Fibroblast of lung (primary cell): ENCODE results near the gene CORO1A. TPM values are rescaled to one million over a fixed set of nuclear protein-coding genes. Genes with fewer than 3 reads are reported as not detected.

Experiments used
- DNase-seq, 2 donors: peaks; one replicate each; pipeline versions ENCODE4 v3.0.0 to v3.0.0-alpha.2; 2010; ENCODE audit warnings: low read depth in 2 of 2
- H2AFZ ChIP-seq: 2 replicates; pipeline ENCODE4 v1.5.1; 2012; ENCODE audit warnings: low read length, control low read depth, inconsistent platforms
- H3K27ac ChIP-seq: 2 replicates; pipeline ENCODE4 v1.5.1; 2011; ENCODE audit warnings: low read length, control low read depth; ENCODE audit not compliant: insufficient read depth
- H3K27me3 ChIP-seq: 2 replicates; pipeline ENCODE4 v1.5.1; 2011; ENCODE audit warnings: mild to moderate bottlenecking, low read length; ENCODE audit not compliant: control insufficient read depth, insufficient read depth
- H3K36me3 ChIP-seq: 2 replicates; pipeline ENCODE4 v1.5.1; 2011; ENCODE audit warnings: low read length; ENCODE audit not compliant: control insufficient read depth, insufficient read depth
- H3K4me1 ChIP-seq: 2 replicates; pipeline ENCODE4 v1.5.1; 2011; ENCODE audit warnings: low read length; ENCODE audit not compliant: control insufficient read depth, insufficient read depth; ENCODE audit errors: extremely low read depth
- H3K4me2 ChIP-seq: 2 replicates; pipeline ENCODE4 v1.5.1; 2011; ENCODE audit warnings: low read length, control low read depth; ENCODE audit not compliant: insufficient read depth; ENCODE audit errors: extremely low read depth
- H3K4me3 ChIP-seq, 4 experiments: fragments of 200-600 bp in 1 of 4; sonication (generic) in 1 of 4; replicated peaks in 1 of 4; 2 replicates each; pipeline ENCODE4 v1.5.1; 2011 to 2016; ENCODE audit warnings: low read length in 4 of 4, low read depth in 3 of 4, mild to moderate bottlenecking in 3 of 4, control low read depth in 2 of 4, inconsistent platforms in 1 of 4, mixed read lengths in 1 of 4; ENCODE audit not compliant: insufficient read depth in 1 of 4; ENCODE audit errors: control extremely low read depth in 1 of 4
- H3K79me2 ChIP-seq: 2 replicates; pipeline ENCODE4 v1.5.1; 2012; ENCODE audit warnings: mild to moderate bottlenecking, low read length, inconsistent platforms; ENCODE audit not compliant: control insufficient read depth, insufficient read depth
- H3K9ac ChIP-seq: 2 replicates; pipeline ENCODE4 v1.5.1; 2011; ENCODE audit warnings: mild to moderate bottlenecking, low read length, control low read depth; ENCODE audit not compliant: insufficient read depth
- H3K9me3 ChIP-seq: 2 replicates; pipeline ENCODE4 v1.5.1; 2012; ENCODE audit warnings: low read depth, low read length; ENCODE audit not compliant: control insufficient read depth, insufficient read depth
- H4K20me1 ChIP-seq: 2 replicates; pipeline ENCODE4 v1.5.1; 2011; ENCODE audit warnings: low read length; ENCODE audit not compliant: control insufficient read depth, insufficient read depth; ENCODE audit errors: extremely low read depth
- EZH2 ChIP-seq: IDR thresholded peaks from 2 replicates; pipeline ENCODE4 v1.5.1; 2012; ENCODE audit warnings: low read length, control low read depth, mild to moderate bottlenecking; ENCODE audit errors: missing control alignments
- polyA minus RNA-seq: library from RNA; depleted of rRNA, polyadenylated mRNA; stranded (reverse); fragments of >200 nt; gene quantifications from 2 replicates; pipeline ENCODE4 v1.2.3, GENCODE V29; 2011; ENCODE audit warnings: low replicate concordance
- polyA plus RNA-seq, 2 donors: library from polyadenylated mRNA; depleted of rRNA in 1 of 2; stranded (reverse) in 1 of 2; unstranded in 1 of 2; fragments of >200 nt; gene quantifications; 2 replicates each; pipeline ENCODE4 v1.2.1, GENCODE V29; 2011 to 2012; ENCODE audit warnings: missing spikeins in 1 of 2
- total RNA-seq: library from RNA; depleted of rRNA; stranded (reverse); fragments of >200 nt; gene quantifications from 2 replicates; pipeline ENCODE4 v1.2.1, GENCODE V29; 2014
- TF ChIP-seq, protein P1 (sequence below), 2 donors: IDR thresholded peaks in 1 of 2; conservative IDR thresholded peaks in 1 of 2; 1 replicate in 1 of 2; 2 replicates in 1 of 2; pipeline ENCODE4 v1.5.1; 2011 to 2012; ENCODE audit warnings: low read length in 2 of 2, control low read depth in 1 of 2, inconsistent platforms in 1 of 2, low read depth in 1 of 2, mild to moderate bottlenecking in 1 of 2

The CORO1A gene
- total RNA-seq (0.17 and 0.26 TPM in 2 replicates), polyA plus RNA-seq (0.85 and 2.6 TPM in 2 replicates), polyA minus RNA-seq (0.75 and 11.3 TPM in 2 replicates)
- polyA plus RNA-seq (2012) = 1.6 and 4.5 TPM in 2 replicates

DNA sequence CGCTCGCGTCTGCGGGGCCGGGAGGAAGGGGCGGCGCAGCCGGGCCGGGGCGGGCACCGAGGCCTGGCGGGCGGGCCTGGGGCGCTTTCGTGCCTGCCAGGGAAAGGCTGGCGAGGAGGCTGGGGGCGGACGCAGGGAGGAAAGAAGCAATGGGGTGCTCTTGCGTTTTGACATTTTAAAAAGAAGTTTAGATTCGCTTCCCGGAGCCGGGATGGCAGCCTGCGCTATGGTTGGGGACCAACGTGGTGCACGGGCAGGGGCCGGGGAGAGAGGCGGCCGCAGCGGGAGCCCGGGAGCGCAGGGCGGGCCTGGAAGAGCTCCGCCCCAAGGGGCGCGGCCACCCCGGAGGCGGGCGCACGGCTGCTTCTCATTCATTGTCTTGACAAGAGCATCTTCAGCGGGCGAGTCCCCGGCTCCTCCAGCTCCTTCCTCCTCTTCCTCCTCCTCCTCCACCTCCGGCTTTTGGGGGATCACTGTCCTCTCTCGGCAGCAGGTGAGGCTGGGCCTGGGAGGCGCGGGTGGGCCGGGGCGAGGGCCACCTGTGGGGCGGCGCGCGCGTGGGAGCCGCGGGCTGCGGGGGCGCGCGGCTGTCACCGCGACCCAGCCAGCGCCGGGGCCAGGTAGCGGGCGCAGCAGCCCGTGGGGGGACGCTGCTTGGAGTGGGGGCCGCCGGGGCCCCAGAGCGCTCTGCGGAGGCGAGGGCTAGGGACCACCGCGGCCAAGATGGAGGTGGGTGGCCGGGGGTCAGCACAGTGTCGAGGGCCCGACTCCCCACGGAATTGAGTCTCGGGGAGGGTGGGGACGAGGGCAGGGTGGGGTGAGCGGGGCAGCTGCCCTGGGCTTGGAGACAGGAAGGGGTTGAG is at the start of gene CORO1A:
CORO1A (plus strand) TSS at position 370 of the 863 bp plus-strand sequence. CDS start 1,608 bp downstream, outside the sequence.
- DNase-seq = peak; percentile 74
- Histone ChIP-seq H3K4me3 (peak within 1 kb of the TSS; percentile 39 to 60 (median 46)), H2AFZ (peak within 1 kb of the TSS; percentile 80), H3K9me3 (no peaks in the 10 kb centered on the region), H3K27me3 (no peaks in the 10 kb centered on the region), H3K4me2 (peak within 1 kb of the TSS; percentile 34), H3K36me3 (peaks cover 3% of the 10 kb centered on the region), H3K4me1 (no peaks in the 10 kb centered on the region), H3K9ac (peak within 1 kb of the TSS; percentile 53), H3K27ac (no peak within 1 kb of the TSS), H3K79me2 (no peaks in the 10 kb centered on the region), H4K20me1 (no peaks in the 10 kb centered on the region)
- no peak for TF ChIP-seq EZH2
- TF ChIP-seq, protein P1, sequence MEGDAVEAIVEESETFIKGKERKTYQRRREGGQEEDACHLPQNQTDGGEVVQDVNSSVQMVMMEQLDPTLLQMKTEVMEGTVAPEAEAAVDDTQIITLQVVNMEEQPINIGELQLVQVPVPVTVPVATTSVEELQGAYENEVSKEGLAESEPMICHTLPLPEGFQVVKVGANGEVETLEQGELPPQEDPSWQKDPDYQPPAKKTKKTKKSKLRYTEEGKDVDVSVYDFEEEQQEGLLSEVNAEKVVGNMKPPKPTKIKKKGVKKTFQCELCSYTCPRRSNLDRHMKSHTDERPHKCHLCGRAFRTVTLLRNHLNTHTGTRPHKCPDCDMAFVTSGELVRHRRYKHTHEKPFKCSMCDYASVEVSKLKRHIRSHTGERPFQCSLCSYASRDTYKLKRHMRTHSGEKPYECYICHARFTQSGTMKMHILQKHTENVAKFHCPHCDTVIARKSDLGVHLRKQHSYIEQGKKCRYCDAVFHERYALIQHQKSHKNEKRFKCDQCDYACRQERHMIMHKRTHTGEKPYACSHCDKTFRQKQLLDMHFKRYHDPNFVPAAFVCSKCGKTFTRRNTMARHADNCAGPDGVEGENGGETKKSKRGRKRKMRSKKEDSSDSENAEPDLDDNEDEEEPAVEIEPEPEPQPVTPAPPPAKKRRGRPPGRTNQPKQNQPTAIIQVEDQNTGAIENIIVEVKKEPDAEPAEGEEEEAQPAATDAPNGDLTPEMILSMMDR (conservative IDR thresholded peaks at IDR 0.05 in 1 of 2, IDR thresholded peaks at IDR 0.05 in 1 of 2; ENCODE audit: low read depth in 1 of 2, low read length in 2 of 2) = no peak

DNA sequence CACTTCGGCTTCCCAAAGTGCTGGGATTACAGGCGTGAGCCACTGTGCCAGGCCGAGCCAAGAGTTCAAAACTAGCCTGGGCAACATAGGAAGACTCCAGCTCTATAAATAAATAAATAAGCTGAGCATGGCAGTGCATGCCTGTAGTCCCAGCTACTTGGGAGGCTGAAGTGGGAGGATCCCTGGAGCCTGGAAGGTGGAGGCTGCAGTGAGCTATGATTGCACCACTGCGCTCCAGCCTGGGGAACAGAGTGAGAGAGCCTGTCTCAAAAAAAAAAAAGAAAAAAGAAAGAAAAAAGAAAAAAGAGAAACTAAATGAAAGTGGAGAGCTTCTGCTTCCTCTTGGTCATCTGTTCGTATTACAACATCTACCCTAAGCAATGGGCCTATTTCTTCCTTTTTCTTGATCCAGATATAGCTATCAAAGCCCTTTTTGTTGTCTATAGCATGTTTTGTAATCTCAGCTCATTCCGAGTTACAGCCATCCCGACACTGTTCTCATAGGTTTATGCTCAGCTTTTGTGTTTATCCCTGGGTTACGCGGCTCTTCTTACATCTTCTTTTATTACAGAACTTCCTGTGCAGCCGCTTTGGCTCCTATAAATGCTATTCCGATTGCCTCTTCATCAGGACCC is 46.3 kb upstream of the CORO1A start:
- no peak for TF ChIP-seq EZH2
- TF ChIP-seq, protein P1 (conservative IDR thresholded peaks at IDR 0.05 in 1 of 2, IDR thresholded peaks at IDR 0.05 in 1 of 2; ENCODE audit: low read depth in 1 of 2, low read length in 2 of 2) = no peak
- Histone ChIP-seq H4K20me1 (no peaks in the 10 kb centered on the region), H3K9me3 (no peaks in the 10 kb centered on the region), H3K4me1 (no peaks in the 10 kb centered on the region), H3K36me3 (no peaks in the 10 kb centered on the region), H3K9ac (no peak overlapping the region), H3K79me2 (no peaks in the 10 kb centered on the region), H3K27ac (no peak overlapping the region), H3K27me3 (no peaks in the 10 kb centered on the region), H3K4me3 (no peak overlapping the region), H2AFZ (no peak overlapping the region), H3K4me2 (no peak overlapping the region)
- DNase-seq = no peak

DNA sequence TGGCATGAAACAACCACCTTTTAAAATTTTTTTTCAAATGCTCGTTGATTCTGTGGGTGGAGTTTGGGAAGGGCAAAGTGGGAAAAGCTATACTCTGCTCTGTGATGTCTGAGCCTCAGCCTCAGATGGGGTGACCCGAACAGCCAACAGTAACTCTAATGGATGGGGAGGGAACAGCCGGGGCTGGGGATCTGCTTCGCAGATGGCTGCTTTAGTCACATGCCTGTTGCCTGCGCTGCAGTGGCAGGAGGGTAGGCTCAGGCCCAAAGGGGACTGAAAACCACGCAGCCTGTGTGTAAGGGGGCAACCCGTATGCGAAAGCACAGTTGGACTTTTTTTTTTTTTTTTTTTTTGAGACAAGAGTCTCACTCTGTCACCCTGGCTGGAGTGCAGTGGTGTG is 45.5 kb upstream of the CORO1A start:
- no peak for DNase-seq
- H2AFZ ChIP-seq = no peak overlapping the region
- H3K9ac ChIP-seq = no peak overlapping the region
- H3K27me3 ChIP-seq = peaks cover 2% of the 10 kb centered on the region
- H4K20me1 ChIP-seq = no peaks in the 10 kb centered on the region
- H3K79me2 ChIP-seq = no peaks in the 10 kb centered on the region
- H3K4me1 ChIP-seq = no peaks in the 10 kb centered on the region
- H3K36me3 ChIP-seq = no peaks in the 10 kb centered on the region
- no peak for TF ChIP-seq EZH2
- TF ChIP-seq, protein P1 (conservative IDR thresholded peaks at IDR 0.05 in 1 of 2, IDR thresholded peaks at IDR 0.05 in 1 of 2; ENCODE audit: low read depth in 1 of 2, low read length in 2 of 2) = no peak
- H3K4me2 ChIP-seq = no peak overlapping the region
- H3K9me3 ChIP-seq = no peaks in the 10 kb centered on the region
- no peak overlapping the region for H3K4me3 ChIP-seq
- no peak overlapping the region for H3K27ac ChIP-seq
